GM23248 (cell line): ENCODE measurements around the gene TRIM14.

ENCODE experiments used
- EZH2 ChIP-seq: fragments of 200-600 bp; sonication (generic); IDR thresholded peaks from 2 replicates; pipeline ENCODE4 v1.6.1; 2018; ENCODE audit warnings: antibody characterized with exemption, mild to moderate bottlenecking; ENCODE audit not compliant: insufficient read depth, poor library complexity, severe bottlenecking
- EZH2phosphoT487 ChIP-seq: fragments of 200-600 bp; sonication (generic); IDR thresholded peaks from 2 replicates; pipeline ENCODE4 v1.6.1; 2018; ENCODE audit warnings: antibody characterized with exemption, moderate library complexity, mild to moderate bottlenecking, low read depth; ENCODE audit not compliant: insufficient read depth

DNA sequence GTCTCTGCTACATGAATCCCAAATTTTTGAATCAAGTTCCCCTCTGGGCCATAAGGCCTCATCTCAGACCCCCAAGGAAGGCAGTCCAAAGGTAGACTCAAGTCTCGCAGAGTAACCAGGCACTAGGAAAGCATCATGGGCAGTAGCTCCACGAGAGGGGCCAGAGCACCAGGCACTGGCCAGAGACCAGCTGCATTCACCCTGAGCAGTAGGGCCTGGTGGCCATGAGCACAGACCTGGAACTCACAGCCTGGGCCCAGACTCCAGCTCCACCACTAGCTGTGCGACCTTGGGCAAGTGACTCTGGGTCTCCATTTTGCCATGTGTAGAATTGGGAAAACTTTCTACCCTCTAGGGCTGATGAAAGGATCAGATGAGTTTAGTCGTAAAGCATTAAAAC, 34.0 kb downstream of the TRIM14 start:
- TF ChIP-seq EZH2phosphoT487: no peak
- TF ChIP-seq EZH2: no peak
